ENCODE results near the gene FLT1.

The FLT1 gene

DNA sequence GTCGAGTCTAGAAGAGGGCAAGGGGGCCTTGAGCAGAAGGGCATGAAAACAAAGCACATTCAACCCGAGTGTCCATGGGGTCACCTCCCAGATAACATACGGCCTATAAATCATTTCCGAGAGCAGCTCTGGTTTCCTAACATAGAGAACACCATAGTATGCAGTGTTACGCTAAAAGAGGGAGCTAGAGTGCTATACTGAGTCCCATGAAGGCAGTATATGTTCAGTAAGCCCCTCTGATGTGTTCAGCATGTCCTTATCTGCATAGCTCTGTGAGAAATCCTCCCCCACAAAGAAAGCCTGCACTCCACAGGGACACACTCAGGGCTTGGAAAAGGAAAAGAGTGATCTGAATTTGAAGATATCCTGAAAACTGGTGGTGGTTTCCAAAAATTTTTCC, 175.4 kb downstream of the FLT1 start:
- Histone ChIP-seq H3K4me3 (replicated peaks; ENCODE audit: insufficient read depth, low read length) (no peak overlapping the region), H3K27ac (replicated peaks) (no peak overlapping the region), H3K27me3 (ENCODE audit: insufficient read depth, poor library complexity, severe bottlenecking) (peaks cover 2% of the 10 kb centered on the region)
- TF ChIP-seq GABPA (IDR thresholded peaks at IDR 0.05; ENCODE audit: low read depth) (no peak), SPI1 (IDR thresholded peaks at IDR 0.05; ENCODE audit: borderline replicate concordance, low read depth) (no peak), POLR2AphosphoS5 (IDR thresholded peaks at IDR 0.05; ENCODE audit: low read depth) (no peak)
- TF ChIP-seq, protein P1, sequence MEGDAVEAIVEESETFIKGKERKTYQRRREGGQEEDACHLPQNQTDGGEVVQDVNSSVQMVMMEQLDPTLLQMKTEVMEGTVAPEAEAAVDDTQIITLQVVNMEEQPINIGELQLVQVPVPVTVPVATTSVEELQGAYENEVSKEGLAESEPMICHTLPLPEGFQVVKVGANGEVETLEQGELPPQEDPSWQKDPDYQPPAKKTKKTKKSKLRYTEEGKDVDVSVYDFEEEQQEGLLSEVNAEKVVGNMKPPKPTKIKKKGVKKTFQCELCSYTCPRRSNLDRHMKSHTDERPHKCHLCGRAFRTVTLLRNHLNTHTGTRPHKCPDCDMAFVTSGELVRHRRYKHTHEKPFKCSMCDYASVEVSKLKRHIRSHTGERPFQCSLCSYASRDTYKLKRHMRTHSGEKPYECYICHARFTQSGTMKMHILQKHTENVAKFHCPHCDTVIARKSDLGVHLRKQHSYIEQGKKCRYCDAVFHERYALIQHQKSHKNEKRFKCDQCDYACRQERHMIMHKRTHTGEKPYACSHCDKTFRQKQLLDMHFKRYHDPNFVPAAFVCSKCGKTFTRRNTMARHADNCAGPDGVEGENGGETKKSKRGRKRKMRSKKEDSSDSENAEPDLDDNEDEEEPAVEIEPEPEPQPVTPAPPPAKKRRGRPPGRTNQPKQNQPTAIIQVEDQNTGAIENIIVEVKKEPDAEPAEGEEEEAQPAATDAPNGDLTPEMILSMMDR (IDR thresholded peaks at IDR 0.05; ENCODE audit: insufficient read depth, low read length) = no peak
- TF ChIP-seq, protein P2, sequence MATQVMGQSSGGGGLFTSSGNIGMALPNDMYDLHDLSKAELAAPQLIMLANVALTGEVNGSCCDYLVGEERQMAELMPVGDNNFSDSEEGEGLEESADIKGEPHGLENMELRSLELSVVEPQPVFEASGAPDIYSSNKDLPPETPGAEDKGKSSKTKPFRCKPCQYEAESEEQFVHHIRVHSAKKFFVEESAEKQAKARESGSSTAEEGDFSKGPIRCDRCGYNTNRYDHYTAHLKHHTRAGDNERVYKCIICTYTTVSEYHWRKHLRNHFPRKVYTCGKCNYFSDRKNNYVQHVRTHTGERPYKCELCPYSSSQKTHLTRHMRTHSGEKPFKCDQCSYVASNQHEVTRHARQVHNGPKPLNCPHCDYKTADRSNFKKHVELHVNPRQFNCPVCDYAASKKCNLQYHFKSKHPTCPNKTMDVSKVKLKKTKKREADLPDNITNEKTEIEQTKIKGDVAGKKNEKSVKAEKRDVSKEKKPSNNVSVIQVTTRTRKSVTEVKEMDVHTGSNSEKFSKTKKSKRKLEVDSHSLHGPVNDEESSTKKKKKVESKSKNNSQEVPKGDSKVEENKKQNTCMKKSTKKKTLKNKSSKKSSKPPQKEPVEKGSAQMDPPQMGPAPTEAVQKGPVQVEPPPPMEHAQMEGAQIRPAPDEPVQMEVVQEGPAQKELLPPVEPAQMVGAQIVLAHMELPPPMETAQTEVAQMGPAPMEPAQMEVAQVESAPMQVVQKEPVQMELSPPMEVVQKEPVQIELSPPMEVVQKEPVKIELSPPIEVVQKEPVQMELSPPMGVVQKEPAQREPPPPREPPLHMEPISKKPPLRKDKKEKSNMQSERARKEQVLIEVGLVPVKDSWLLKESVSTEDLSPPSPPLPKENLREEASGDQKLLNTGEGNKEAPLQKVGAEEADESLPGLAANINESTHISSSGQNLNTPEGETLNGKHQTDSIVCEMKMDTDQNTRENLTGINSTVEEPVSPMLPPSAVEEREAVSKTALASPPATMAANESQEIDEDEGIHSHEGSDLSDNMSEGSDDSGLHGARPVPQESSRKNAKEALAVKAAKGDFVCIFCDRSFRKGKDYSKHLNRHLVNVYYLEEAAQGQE (IDR thresholded peaks at IDR 0.05; ENCODE audit: insufficient replicate concordance, low read depth) = no peak
- DNase-seq (ENCODE audit: low read depth in 1 of 2, low spot score in 1 of 2) = no peak

DNA sequence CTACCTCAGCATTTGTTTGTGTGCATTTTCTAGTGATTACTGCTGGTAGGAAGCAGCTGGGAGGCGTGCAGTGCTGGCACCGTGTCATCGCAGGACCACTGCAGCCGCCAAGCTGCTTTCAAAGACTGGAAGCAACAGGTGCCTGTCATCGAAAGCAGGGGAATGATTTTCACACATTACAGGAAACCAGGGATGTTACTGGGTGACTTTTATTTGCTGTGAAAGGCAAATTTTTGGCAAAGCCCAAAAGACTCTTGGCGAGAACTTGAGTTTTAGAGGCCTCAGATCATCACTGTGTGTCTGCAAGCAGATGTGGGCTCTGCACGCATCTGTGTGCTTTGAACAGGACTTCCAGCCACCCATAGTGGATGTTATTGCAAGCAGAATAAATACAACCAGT, 176.4 kb downstream of the FLT1 start:
- TF ChIP-seq, protein P2 (IDR thresholded peaks at IDR 0.05; ENCODE audit: insufficient replicate concordance, low read depth) = no peak
- no peak for TF ChIP-seq POLR2AphosphoS5 (IDR thresholded peaks at IDR 0.05; ENCODE audit: low read depth)
- no peak for TF ChIP-seq GABPA (IDR thresholded peaks at IDR 0.05; ENCODE audit: low read depth)
- no peak for TF ChIP-seq SPI1 (IDR thresholded peaks at IDR 0.05; ENCODE audit: borderline replicate concordance, low read depth)
- TF ChIP-seq, protein P1 (IDR thresholded peaks at IDR 0.05; ENCODE audit: insufficient read depth, low read length) = no peak
- H3K27me3 ChIP-seq (ENCODE audit: insufficient read depth, poor library complexity, severe bottlenecking) = no peaks in the 10 kb centered on the region
- no peak overlapping the region for H3K4me3 ChIP-seq (replicated peaks; ENCODE audit: insufficient read depth, low read length)
- DNase-seq (ENCODE audit: low read depth in 1 of 2, low spot score in 1 of 2) = no peak
- H3K27ac ChIP-seq (replicated peaks) = no peak overlapping the region

DNA sequence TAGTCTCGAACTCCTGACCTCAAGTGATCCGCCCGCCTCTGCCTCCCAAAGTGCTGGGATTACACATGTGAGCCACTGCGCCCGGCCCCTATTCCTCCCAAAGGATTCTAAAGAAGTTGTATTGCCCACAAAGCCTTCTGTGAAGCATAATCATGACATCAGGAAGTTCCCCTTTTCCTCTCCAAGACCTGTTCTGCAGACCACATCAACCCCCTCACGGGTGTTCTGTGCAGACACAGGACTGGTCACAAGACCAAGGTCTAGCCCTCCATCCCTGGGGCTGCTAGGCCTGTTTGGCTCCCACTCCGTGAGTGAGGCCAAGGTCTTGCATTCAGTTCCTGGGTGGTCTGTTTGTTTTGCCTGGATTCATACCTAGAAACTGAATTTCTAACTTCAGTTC, 178.1 kb downstream of the FLT1 start:
- Histone ChIP-seq H3K27ac (replicated peaks) (no peak overlapping the region), H3K4me3 (replicated peaks; ENCODE audit: insufficient read depth, low read length) (no peak overlapping the region), H3K27me3 (ENCODE audit: insufficient read depth, poor library complexity, severe bottlenecking) (no peaks in the 10 kb centered on the region)
- peak in 1 of 2 experiments; percentile 61 for DNase-seq (ENCODE audit: low read depth in 1 of 2, low spot score in 1 of 2)
- peak; percentile 19; the same call in 1 of the 2 replicates for TF ChIP-seq SPI1 (IDR thresholded peaks at IDR 0.05; ENCODE audit: borderline replicate concordance, low read depth)
- TF ChIP-seq POLR2AphosphoS5 (IDR thresholded peaks at IDR 0.05; ENCODE audit: low read depth) = no peak
- TF ChIP-seq, protein P2 (IDR thresholded peaks at IDR 0.05; ENCODE audit: insufficient replicate concordance, low read depth) = no peak
- TF ChIP-seq, protein P1 (IDR thresholded peaks at IDR 0.05; ENCODE audit: insufficient read depth, low read length) = no peak
- TF ChIP-seq GABPA (IDR thresholded peaks at IDR 0.05; ENCODE audit: low read depth) = no peak

All from HL-60 (cell line).